Gastroesophageal sphincter (tissue), 4 donors: Measurements from ENCODE around the gene PIF1. TPM values are rescaled to one million over a fixed set of nuclear protein-coding genes. Genes with fewer than 3 reads are reported as not detected.

Source experiments
- ATAC-seq: fragments of 150-250 bp; one replicate; pipeline ENCODE4 v1.9.1; 2016; ENCODE audit warnings: mild to moderate bottlenecking, moderate library complexity
- H3K27ac ChIP-seq, 4 donors: fragments of 200-600 bp; sonication (generic) in 3 of 4; 1 replicate in 3 of 4; 2 replicates in 1 of 4; pipeline ENCODE4 v1.5.1; 2016 to 2019
- H3K27me3 ChIP-seq: fragments of 200-600 bp; sonication (generic); one replicate; pipeline ENCODE4 v1.5.1; 2019
- H3K36me3 ChIP-seq, 2 donors: fragments of 200-600 bp; sonication (generic); one replicate each; pipeline ENCODE4 v1.5.1; 2019; ENCODE audit warnings: control low read depth in 1 of 2
- H3K4me1 ChIP-seq, 3 donors: fragments of 200-600 bp; sonication (generic); 1 replicate in 2 of 3; 2 replicates in 1 of 3; pipeline ENCODE4 v1.5.1; 2016 to 2019; ENCODE audit warnings: control low read depth in 2 of 3
- H3K4me3 ChIP-seq, 2 donors: fragments of 200-600 bp; sonication (generic); one replicate each; pipeline ENCODE4 v1.5.1; 2019; ENCODE audit warnings: mild to moderate bottlenecking in 1 of 2, moderate library complexity in 1 of 2
- H3K9me3 ChIP-seq, 3 donors: fragments of 200-600 bp; sonication (generic); one replicate each; pipeline ENCODE4 v1.5.1; 2017 to 2019; ENCODE audit warnings: control low read depth in 2 of 3
- CTCF ChIP-seq, 4 experiments: fragments of 200-600 bp in 2 of 4; fragments of 450-650 bp in 2 of 4; sonication (generic) in 1 of 4; IDR thresholded peaks; one replicate each; pipeline ENCODE4 v1.5.1; 2017 to 2019; ENCODE audit warnings: antibody characterized with exemption in 4 of 4, mild to moderate bottlenecking in 2 of 4, moderate library complexity in 2 of 4
- EP300 ChIP-seq: sonication (generic); formaldehyde crosslinking; IDR thresholded peaks from one replicate; pipeline ENCODE4 v1.6.1; 2017; ENCODE audit warnings: antibody characterized with exemption, mild to moderate bottlenecking
- POLR2A ChIP-seq, 2 donors: fragments of 450-650 bp; IDR thresholded peaks; one replicate each; pipeline ENCODE4 v1.6.1; 2017; ENCODE audit warnings: antibody characterized with exemption in 2 of 2, mild to moderate bottlenecking in 2 of 2, moderate library complexity in 1 of 2
- POLR2AphosphoS5 ChIP-seq: sonication (generic); formaldehyde crosslinking; IDR thresholded peaks from one replicate; pipeline ENCODE4 v1.6.1; 2017; ENCODE audit warnings: antibody characterized with exemption
- WGBS, 2 donors: methylation state at CpG; one replicate each; pipeline ENCODE4 v1.1.5; 2018; ENCODE audit warnings: low coverage in 1 of 2; 5-methylcytosine and 5-hydroxymethylcytosine counted together
- total RNA-seq, 4 donors: library from RNA; depleted of rRNA; stranded (reverse); fragments of >200 nt; gene quantifications; one replicate each; pipeline ENCODE4 v1.1.0, GENCODE V29; 2016

The PIF1 gene
- 1 to 10 TPM; 1.6 to 3.4 (median 2.3) TPM for total RNA-seq

DNA sequence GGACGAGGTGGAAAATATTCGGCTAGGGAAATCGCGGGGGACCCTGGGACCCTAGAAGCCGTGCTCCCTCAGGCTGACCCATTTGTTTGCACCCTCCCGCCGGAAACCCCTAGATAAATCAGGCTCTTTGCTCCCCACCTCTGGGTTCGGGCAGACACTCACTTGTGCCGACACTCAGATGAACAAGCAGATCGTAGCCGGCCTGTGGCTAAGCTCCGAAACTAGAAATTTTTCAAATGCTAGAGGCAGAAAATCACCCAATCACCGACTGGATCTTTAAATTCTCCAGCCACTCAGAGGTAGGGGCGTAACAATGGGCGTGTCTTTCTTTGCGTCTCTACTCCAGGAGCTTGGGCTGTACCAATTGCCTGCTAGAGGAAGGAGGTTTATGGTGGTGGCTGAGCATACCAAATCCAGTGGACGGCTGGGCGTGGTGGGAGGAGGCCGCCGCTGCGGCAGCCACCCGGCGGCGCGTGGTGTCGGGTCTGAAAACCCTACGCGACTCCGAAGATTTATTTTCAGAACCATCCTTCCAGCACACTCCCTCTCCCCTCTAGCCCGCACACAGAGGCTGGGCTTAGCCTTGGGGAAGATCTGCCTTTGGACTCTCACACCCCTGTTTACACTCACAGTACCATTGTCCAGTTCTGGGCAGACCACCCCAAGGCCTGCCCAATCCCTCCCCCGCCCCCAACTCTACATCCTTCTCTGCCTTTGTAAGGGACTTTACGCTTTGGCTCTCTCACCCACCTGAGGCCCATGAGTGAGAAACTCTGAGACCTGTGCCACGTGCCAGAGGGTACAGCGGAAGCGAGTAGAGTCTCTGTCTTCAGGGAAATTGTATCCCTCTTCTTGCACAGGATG, at the start of gene PIF1:
Gene PIF1, minus strand, starts transcription at position 217 of the 864 bp plus-strand sequence. CDS start 1,312 bp downstream, outside the sequence.
- H3K27me3 ChIP-seq, result no peaks in the 10 kb centered on the region
- peak within 1 kb of the TSS; percentile 8 to 59 for H3K4me3 ChIP-seq
- no peaks in the 10 kb centered on the region for H3K9me3 ChIP-seq
- TF ChIP-seq CTCF (IDR thresholded peaks at IDR 0.05), result peak in 2 of 4 experiments; percentile 21 to 27
- TF ChIP-seq POLR2AphosphoS5, result peak; percentile 58
- TF ChIP-seq POLR2A (IDR thresholded peaks at IDR 0.05), result peak; percentile 35 to 44
- TF ChIP-seq EP300, result no peak
- ATAC-seq, result peak; percentile 98
- H3K27ac ChIP-seq, result peak within 1 kb of the TSS; percentile 12 to 89 (median 82)
- 18 to 27% methylated on average over 3 to 4 of the region's 35 CpGs for WGBS, 2 donors
- H3K4me1 ChIP-seq, result peaks cover 0 to 36% (median 15%) of the 10 kb centered on the region in 3 donors
- peaks cover 0 to 3% of the 10 kb centered on the region in 2 donors for H3K36me3 ChIP-seq

GRCh38 chr15:64870353-64870752, 44.9 kb upstream of the PIF1 start:
- H3K4me3 ChIP-seq, result no peak overlapping the region
- no peaks in the 10 kb centered on the region for H3K27me3 ChIP-seq
- H3K36me3 ChIP-seq, result peaks cover 0 to 31% of the 10 kb centered on the region in 2 donors
- TF ChIP-seq CTCF (IDR thresholded peaks at IDR 0.05), result no peak
- no peak for TF ChIP-seq POLR2A (IDR thresholded peaks at IDR 0.05)
- no peak for TF ChIP-seq POLR2AphosphoS5
- TF ChIP-seq EP300, result no peak
- H3K9me3 ChIP-seq, result no peaks in the 10 kb centered on the region
- H3K27ac ChIP-seq, result peak overlapping the region in 3 of 4 donors; percentile 32 to 49 (median 41)
- ATAC-seq, result peak; percentile 2
- 89% methylated on average over 3 of the region's 9 CpGs; no CpG with 5 or more reads in 1 of the 2 donors for WGBS, 2 donors
- peaks cover 3 to 55% (median 24%) of the 10 kb centered on the region in 3 donors for H3K4me1 ChIP-seq

GRCh38 chr15:64869501-64869900, 44.1 kb upstream of the PIF1 start:
- no peak for TF ChIP-seq POLR2A (IDR thresholded peaks at IDR 0.05)
- no peak for TF ChIP-seq CTCF (IDR thresholded peaks at IDR 0.05)
- TF ChIP-seq POLR2AphosphoS5, result no peak
- TF ChIP-seq EP300, result no peak
- Histone ChIP-seq H3K9me3 (no peaks in the 10 kb centered on the region), H3K4me1 (peaks cover 3 to 59% (median 24%) of the 10 kb centered on the region in 3 donors), H3K4me3 (no peak overlapping the region), H3K27ac (peak overlapping the region in 3 of 4 donors; percentile 10 to 41 (median 20)), H3K27me3 (no peaks in the 10 kb centered on the region), H3K36me3 (peaks cover 0 to 39% of the 10 kb centered on the region in 2 donors)
- ATAC-seq, result no peak

- peak; percentile 8 for ATAC-seq
- no CpG with 5 or more reads among the region's 6 CpGs for WGBS, 2 donors
- peak overlapping the region in 3 of 4 donors; percentile 34 to 70 (median 57) for H3K27ac ChIP-seq
- peaks cover 0 to 71% of the 10 kb centered on the region in 2 donors for H3K36me3 ChIP-seq
- no peaks in the 10 kb centered on the region for H3K9me3 ChIP-seq
- H3K4me1 ChIP-seq, result peaks cover 0 to 49% (median 16%) of the 10 kb centered on the region in 3 donors
- H3K27me3 ChIP-seq, result no peaks in the 10 kb centered on the region
- no peak overlapping the region for H3K4me3 ChIP-seq
- TF ChIP-seq POLR2A (IDR thresholded peaks at IDR 0.05) (no peak), EP300 (no peak), POLR2AphosphoS5 (no peak), CTCF (IDR thresholded peaks at IDR 0.05) (no peak)
These were observed 40.6 kb upstream of the PIF1 start for GRCh38 chr15:64865998-64866520.
